Hepatocyte (in vitro differentiated cells): ENCODE data around the gene KMT2E.

Experiments
- EZH2 ChIP-seq: fragments of 200-600 bp; sonication (generic); IDR thresholded peaks from 2 replicates; pipeline ENCODE4 v1.6.1; 2016; ENCODE audit warnings: antibody characterized with exemption, mild to moderate bottlenecking, borderline replicate concordance
- TF ChIP-seq, protein P1 (sequence below): fragments of 200-600 bp; sonication (generic); IDR thresholded peaks from 2 replicates; pipeline ENCODE4 v1.5.1; 2016; ENCODE audit warnings: antibody characterized with exemption, mild to moderate bottlenecking; ENCODE audit not compliant: poor library complexity

DNA sequence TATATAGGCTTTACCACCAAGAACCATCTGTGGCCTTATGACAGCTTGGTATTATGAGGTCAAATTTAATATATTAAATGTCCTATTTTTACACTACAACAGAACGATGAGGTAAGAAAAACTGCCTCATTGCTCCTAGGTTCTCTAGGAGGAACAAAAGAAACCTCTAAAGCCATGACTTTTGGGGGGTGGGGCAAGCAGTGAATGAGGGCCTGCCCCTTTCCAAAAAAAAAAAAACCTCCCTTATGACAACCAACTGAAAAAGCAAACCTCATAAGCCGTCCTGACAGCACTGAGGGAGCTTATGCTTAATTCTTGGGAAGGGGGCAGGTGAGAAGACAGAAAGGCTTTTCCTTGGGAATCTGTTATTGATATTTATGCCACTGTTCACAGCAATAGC, 116.6 kb downstream of the KMT2E start:
- TF ChIP-seq, protein P1, sequence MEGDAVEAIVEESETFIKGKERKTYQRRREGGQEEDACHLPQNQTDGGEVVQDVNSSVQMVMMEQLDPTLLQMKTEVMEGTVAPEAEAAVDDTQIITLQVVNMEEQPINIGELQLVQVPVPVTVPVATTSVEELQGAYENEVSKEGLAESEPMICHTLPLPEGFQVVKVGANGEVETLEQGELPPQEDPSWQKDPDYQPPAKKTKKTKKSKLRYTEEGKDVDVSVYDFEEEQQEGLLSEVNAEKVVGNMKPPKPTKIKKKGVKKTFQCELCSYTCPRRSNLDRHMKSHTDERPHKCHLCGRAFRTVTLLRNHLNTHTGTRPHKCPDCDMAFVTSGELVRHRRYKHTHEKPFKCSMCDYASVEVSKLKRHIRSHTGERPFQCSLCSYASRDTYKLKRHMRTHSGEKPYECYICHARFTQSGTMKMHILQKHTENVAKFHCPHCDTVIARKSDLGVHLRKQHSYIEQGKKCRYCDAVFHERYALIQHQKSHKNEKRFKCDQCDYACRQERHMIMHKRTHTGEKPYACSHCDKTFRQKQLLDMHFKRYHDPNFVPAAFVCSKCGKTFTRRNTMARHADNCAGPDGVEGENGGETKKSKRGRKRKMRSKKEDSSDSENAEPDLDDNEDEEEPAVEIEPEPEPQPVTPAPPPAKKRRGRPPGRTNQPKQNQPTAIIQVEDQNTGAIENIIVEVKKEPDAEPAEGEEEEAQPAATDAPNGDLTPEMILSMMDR = no peak
- no peak for TF ChIP-seq EZH2
